Measurements from ENCODE around the gene CHCHD2. TPM values are rescaled to one million over a fixed set of nuclear protein-coding genes. Genes with fewer than 3 reads are reported as not detected.
"Not testable (repeated sequence)": the region's sequence is repeated elsewhere in the genome, so short reads cannot be mapped to it uniquely, and the experiment has no call there.

CHCHD2 gene
- total and polyA plus RNA-seq, 2 of the 13 experiments (the other 11 are each of a cell fraction or from before 2014, with no cell fraction given), result 330 to 572 TPM

GRCh38 chr7:56083150-56083785 is 23.0 kb downstream of the CHCHD2 start:
- TF ChIP-seq CEBPG (CRISPR knock-in tag; IDR thresholded peaks at IDR 0.05) (no peak), AKAP8 (CRISPR knock-in tag; IDR thresholded peaks at IDR 0.05) (0 out of 2 replicates have a peak, but pooled peaks have one; percentile 32), ZNF576 (CRISPR knock-in tag; IDR thresholded peaks at IDR 0.05) (no peak)
- peaks cover 20% of the 10 kb centered on the region for H3K4me1 ChIP-seq (ENCODE audit: insufficient read depth, low read length)
- ChIA-PET CTCF (ENCODE audit: low intra/inter-chr PET ratio, low total read pairs) (no interaction called here), POLR2A (no interaction called here)
- WGBS (ENCODE audit: low lambda C conversion rate), result 73% methylated on average over 6 of the region's 13 CpGs
- H3K4me3 ChIP-seq (replicated peaks in 1 of 3; ENCODE audit: insufficient read depth in 1 of 3, low read depth in 2 of 3, low read length in 3 of 3), result no peak overlapping the region
- H3K27me3 ChIP-seq (ENCODE audit: control insufficient read depth in 1 of 2, insufficient read depth in 2 of 2, low read length in 2 of 2), result no peaks in the 10 kb centered on the region
- ATAC-seq (no peak), FAIRE-seq (no peak), DNase-seq (ENCODE audit: low spot score) (no peak)
- intact Hi-C loops (cut with micrococcal nuclease; ENCODE audit: unreplicated experiment) (no loop called here), in situ Hi-C loops (cut with HindIII; ENCODE audit: extremely low pct_ligation_motif_present, low pct_unique_long_range_greater_than_20kb) (loop anchor here (25.0 kb wide), 1 partner anchor 321 kb away; no protein-coding TSS in a partner anchor)
- no peak overlapping the region for H3K27ac ChIP-seq (ENCODE audit: extremely low read length, insufficient read depth, low read length)
- no peaks in the 10 kb centered on the region for H4K20me1 ChIP-seq (ENCODE audit: insufficient read depth, low read length)
- H3K9ac ChIP-seq (ENCODE audit: insufficient read depth, low read depth, low read length), result no peak overlapping the region
- no peak overlapping the region for H2AFZ ChIP-seq (ENCODE audit: low read length)
- no peak overlapping the region for H3K4me2 ChIP-seq (ENCODE audit: low read depth, low read length)
- H3K9me3 ChIP-seq (ENCODE audit: low read length), result no peaks in the 10 kb centered on the region
- peaks cover 0 to 1% of the 10 kb centered on the region in 2 experiments; a peak in 1 of 5 replicates for H3K36me3 ChIP-seq (replicated peaks in 1 of 2; ENCODE audit: control insufficient read depth in 1 of 2, insufficient read depth in 2 of 2, low read length in 2 of 2)
- no peaks in the 10 kb centered on the region for H3K79me2 ChIP-seq (ENCODE audit: insufficient read depth, low read length)
- no TSS peak for BruUV-seq (replicated peaks)

- FAIRE-seq, result no peak
- 96% methylated on average over 12 of the region's 29 CpGs for whole genome bisulfite sequencing (ENCODE audit: low lambda C conversion rate)
- H3K27ac ChIP-seq (ENCODE audit: extremely low read length, insufficient read depth, low read length), result no peak overlapping the region
- ATAC-seq, result no peak
- intact Hi-C loops (cut with micrococcal nuclease; ENCODE audit: unreplicated experiment) (no loop called here), in situ Hi-C loops (cut with HindIII; ENCODE audit: extremely low pct_ligation_motif_present, low pct_unique_long_range_greater_than_20kb) (loop anchor here (25.0 kb wide), 1 partner anchor 319 kb away; no protein-coding TSS in a partner anchor)
- peaks cover 20% of the 10 kb centered on the region for H3K4me1 ChIP-seq (ENCODE audit: insufficient read depth, low read length)
- POLR2A ChIA-PET, result no interaction called here
- DNase-seq (ENCODE audit: low spot score), result no peak
- H3K4me2 ChIP-seq (ENCODE audit: low read depth, low read length), result no peak overlapping the region
- BruUV-seq (replicated peaks), result no TSS peak
- CTCF ChIA-PET (ENCODE audit: low intra/inter-chr PET ratio, low total read pairs), result no interaction called here
- no peak overlapping the region for H3K9ac ChIP-seq (ENCODE audit: insufficient read depth, low read depth, low read length)
- no peaks in the 10 kb centered on the region for H3K79me2 ChIP-seq (ENCODE audit: insufficient read depth, low read length)
- H3K4me3 ChIP-seq (replicated peaks in 1 of 3; ENCODE audit: insufficient read depth in 1 of 3, low read depth in 2 of 3, low read length in 3 of 3), result no peak overlapping the region
- no peak overlapping the region for H2AFZ ChIP-seq (ENCODE audit: low read length)
- no peaks in the 10 kb centered on the region for H3K27me3 ChIP-seq (ENCODE audit: control insufficient read depth in 1 of 2, insufficient read depth in 2 of 2, low read length in 2 of 2)
- H3K36me3 ChIP-seq (replicated peaks in 1 of 2; ENCODE audit: control insufficient read depth in 1 of 2, insufficient read depth in 2 of 2, low read length in 2 of 2), result peaks cover 0 to 1% of the 10 kb centered on the region in 2 experiments; a peak in 1 of 5 replicates
- no peaks in the 10 kb centered on the region for H3K9me3 ChIP-seq (ENCODE audit: low read length)
- TF ChIP-seq UBTF (CRISPR knock-in tag; IDR thresholded peaks at IDR 0.05) (no peak), AGO2 (optimal IDR thresholded peaks at IDR 0.05; ENCODE audit: low read depth, low read length) (peak; percentile 6)
- no peaks in the 10 kb centered on the region for H4K20me1 ChIP-seq (ENCODE audit: insufficient read depth, low read length)
These were observed 24.5 kb downstream of the CHCHD2 start for GRCh38 chr7:56081626-56082340.

- in situ Hi-C loops (cut with HindIII; ENCODE audit: extremely low pct_ligation_motif_present, low pct_unique_long_range_greater_than_20kb), result loop anchor here (25.0 kb wide), 1 partner anchor 319 kb away; no protein-coding TSS in a partner anchor
These were observed 25.4 kb downstream of the CHCHD2 start for GRCh38 chr7:56080726-56081435.

More at GRCh38 chr7:56080726-56081435, 25.4 kb downstream of the CHCHD2 start:
- POLR2A ChIA-PET; DNase-seq (ENCODE audit: low spot score); H3K36me3 ChIP-seq (replicated peaks in 1 of 2; ENCODE audit: control insufficient read depth in 1 of 2, insufficient read depth in 2 of 2, low read length in 2 of 2); BruUV-seq (replicated peaks); H4K20me1 ChIP-seq (ENCODE audit: insufficient read depth, low read length); ATAC-seq; H3K4me2 ChIP-seq (ENCODE audit: low read depth, low read length); H3K27ac ChIP-seq (ENCODE audit: extremely low read length, insufficient read depth, low read length); intact Hi-C loops (cut with micrococcal nuclease; ENCODE audit: unreplicated experiment); FAIRE-seq; H3K79me2 ChIP-seq (ENCODE audit: insufficient read depth, low read length); H3K27me3 ChIP-seq (ENCODE audit: control insufficient read depth in 1 of 2, insufficient read depth in 2 of 2, low read length in 2 of 2); CTCF ChIA-PET (ENCODE audit: low intra/inter-chr PET ratio, low total read pairs); H3K9me3 ChIP-seq (ENCODE audit: low read length); H2AFZ ChIP-seq (ENCODE audit: low read length); H3K9ac ChIP-seq (ENCODE audit: insufficient read depth, low read depth, low read length); H3K4me3 ChIP-seq (replicated peaks in 1 of 3; ENCODE audit: insufficient read depth in 1 of 3, low read depth in 2 of 3, low read length in 3 of 3): not testable (repeated sequence)
- 98% methylated on average over 24 of the region's 28 CpGs for WGBS (ENCODE audit: low lambda C conversion rate)
- peaks cover 20% of the 10 kb centered on the region for H3K4me1 ChIP-seq (ENCODE audit: insufficient read depth, low read length)

Measured in HepG2 (cell line).